Activated CD8-positive, alpha-beta memory T cell treated with anti-CD3 and anti-CD28 coated beads, Interleukin-2, amount 50 U/mL, for 4 hours (primary cell): ENCODE measurements around the gene IQGAP2.
"Not testable (repeated sequence)": the region's sequence is repeated elsewhere in the genome, so short reads cannot be mapped to it uniquely, and the experiment has no call there.

Experiments used
- DNase-seq: peaks from one replicate; pipeline ENCODE4 v3.0.0-alpha.2; 2020

The IQGAP2 gene

GRCh38 chr5:76544268-76544926 is 141.3 kb downstream of the IQGAP2 start:
- DNase-seq, result peak; percentile 54

GRCh38 chr5:76545184-76545583 is 142.1 kb downstream of the IQGAP2 start:
- no peak for DNase-seq

GRCh38 chr5:76546497-76547102 is 143.5 kb downstream of the IQGAP2 start:
- no peak for DNase-seq

GRCh38 chr5:76547242-76547890 is 144.3 kb downstream of the IQGAP2 start:
- peak; percentile 18 for DNase-seq

- no peak for DNase-seq
These were observed 144.9 kb downstream of the IQGAP2 start for GRCh38 chr5:76547891-76548524.

GRCh38 chr5:76548525-76549229 is 145.6 kb downstream of the IQGAP2 start:
- no peak for DNase-seq

GRCh38 chr5:76550881-76551280 is 147.8 kb downstream of the IQGAP2 start:
- DNase-seq, result not testable (repeated sequence)

GRCh38 chr5:76552546-76552945 is 149.5 kb downstream of the IQGAP2 start:
- DNase-seq, result no peak

GRCh38 chr5:76553251-76553650 is 150.2 kb downstream of the IQGAP2 start:
- DNase-seq, result no peak

GRCh38 chr5:76555114-76555513 is 152.0 kb downstream of the IQGAP2 start:
- no peak for DNase-seq

GRCh38 chr5:76555717-76556116 is 152.6 kb downstream of the IQGAP2 start:
- DNase-seq, result no peak

- no peak for DNase-seq
These were observed 153.6 kb downstream of the IQGAP2 start for GRCh38 chr5:76556511-76557221.

- no peak for DNase-seq
These were observed 158.1 kb downstream of the IQGAP2 start for GRCh38 chr5:76560952-76561891.

GRCh38 chr5:76561959-76562358 is 158.9 kb downstream of the IQGAP2 start:
- no peak for DNase-seq

- DNase-seq, result no peak
These were observed 161.9 kb downstream of the IQGAP2 start for GRCh38 chr5:76565009-76565408.

- DNase-seq, result no peak
These were observed 167.1 kb downstream of the IQGAP2 start for GRCh38 chr5:76570153-76570552.

- DNase-seq, result no peak
These were observed 168.5 kb downstream of the IQGAP2 start for GRCh38 chr5:76571559-76571958.

- no peak for DNase-seq
These were observed 173.4 kb downstream of the IQGAP2 start for GRCh38 chr5:76576450-76576849.

- no peak for DNase-seq
These were observed 173.9 kb downstream of the IQGAP2 start for GRCh38 chr5:76576996-76577395.

- DNase-seq, result no peak
These were observed 176.3 kb downstream of the IQGAP2 start for GRCh38 chr5:76579166-76579937.

- no peak for DNase-seq
These were observed 177.9 kb downstream of the IQGAP2 start for GRCh38 chr5:76580981-76581380.
